ENCODE results near the gene GPN3.
"Not testable (repeated sequence)": the region's sequence is repeated elsewhere in the genome, so short reads cannot be mapped to it uniquely, and the experiment has no call there.

DNA sequence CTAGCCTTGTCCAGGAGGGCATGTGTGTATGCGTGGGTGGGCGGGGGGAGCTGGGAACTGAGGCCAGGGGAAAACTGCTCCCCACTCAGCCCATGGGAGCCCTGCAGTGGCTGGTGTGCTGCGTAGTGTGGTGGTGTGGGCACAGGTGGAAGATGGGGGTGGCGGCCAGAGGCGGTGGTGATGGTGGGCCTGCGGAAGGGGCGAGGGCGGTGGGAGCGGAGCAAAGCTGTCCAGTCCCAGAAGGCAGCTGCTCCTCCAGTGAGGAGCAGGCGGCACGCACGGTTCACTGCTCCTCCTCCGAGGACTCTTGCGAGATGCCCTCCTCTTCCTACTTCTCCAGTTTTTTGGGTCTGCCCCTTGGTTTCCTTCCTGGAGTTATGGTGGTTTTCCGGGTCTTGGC is 38.4 kb downstream of the GPN3 start:
- TF ChIP-seq, protein P1, sequence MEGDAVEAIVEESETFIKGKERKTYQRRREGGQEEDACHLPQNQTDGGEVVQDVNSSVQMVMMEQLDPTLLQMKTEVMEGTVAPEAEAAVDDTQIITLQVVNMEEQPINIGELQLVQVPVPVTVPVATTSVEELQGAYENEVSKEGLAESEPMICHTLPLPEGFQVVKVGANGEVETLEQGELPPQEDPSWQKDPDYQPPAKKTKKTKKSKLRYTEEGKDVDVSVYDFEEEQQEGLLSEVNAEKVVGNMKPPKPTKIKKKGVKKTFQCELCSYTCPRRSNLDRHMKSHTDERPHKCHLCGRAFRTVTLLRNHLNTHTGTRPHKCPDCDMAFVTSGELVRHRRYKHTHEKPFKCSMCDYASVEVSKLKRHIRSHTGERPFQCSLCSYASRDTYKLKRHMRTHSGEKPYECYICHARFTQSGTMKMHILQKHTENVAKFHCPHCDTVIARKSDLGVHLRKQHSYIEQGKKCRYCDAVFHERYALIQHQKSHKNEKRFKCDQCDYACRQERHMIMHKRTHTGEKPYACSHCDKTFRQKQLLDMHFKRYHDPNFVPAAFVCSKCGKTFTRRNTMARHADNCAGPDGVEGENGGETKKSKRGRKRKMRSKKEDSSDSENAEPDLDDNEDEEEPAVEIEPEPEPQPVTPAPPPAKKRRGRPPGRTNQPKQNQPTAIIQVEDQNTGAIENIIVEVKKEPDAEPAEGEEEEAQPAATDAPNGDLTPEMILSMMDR (IDR thresholded peaks at IDR 0.05), result not testable (repeated sequence)
- TF ChIP-seq POLR2A, POLR2AphosphoS5 (IDR thresholded peaks at IDR 0.05): not testable (repeated sequence)

All from prostate gland (tissue), 2 donors.